GM21447 (cell line): ENCODE measurements around the gene PDHA1.

Experiments used
- ATAC-seq: cut with Tn5 transposase; IDR thresholded peaks from one replicate; pipeline ENCODE4 v1.9.1; 2021; ENCODE audit not compliant: unreplicated experiment

PDHA1 gene

GRCh38 chrX:19373351-19373891 is 29.7 kb downstream of the PDHA1 start:
- no peak for ATAC-seq

GRCh38 chrX:19375546-19375945 is 31.8 kb downstream of the PDHA1 start:
- no peak for ATAC-seq

GRCh38 chrX:19377799-19378198 is 34.1 kb downstream of the PDHA1 start:
- no peak for ATAC-seq

- no peak for ATAC-seq
Measured at GRCh38 chrX:19381326-19381725, 37.6 kb downstream of the PDHA1 start.

- ATAC-seq: no peak
Measured at GRCh38 chrX:19382555-19383145, 38.9 kb downstream of the PDHA1 start.

- ATAC-seq: no peak
Measured at GRCh38 chrX:19386679-19387078, 43.0 kb downstream of the PDHA1 start.

GRCh38 chrX:19388064-19388679 is 44.4 kb downstream of the PDHA1 start:
- ATAC-seq: no peak

GRCh38 chrX:19388741-19389140 is 45.0 kb downstream of the PDHA1 start:
- no peak for ATAC-seq

- ATAC-seq: no peak
Measured at GRCh38 chrX:19389227-19389845, 45.6 kb downstream of the PDHA1 start.

GRCh38 chrX:19392078-19392477 is 48.4 kb downstream of the PDHA1 start:
- no peak for ATAC-seq

GRCh38 chrX:19392703-19393102 is 49.0 kb downstream of the PDHA1 start:
- no peak for ATAC-seq

- no peak for ATAC-seq
Measured at GRCh38 chrX:19403696-19404095, 60.0 kb downstream of the PDHA1 start.

GRCh38 chrX:19410259-19410658 is 66.5 kb downstream of the PDHA1 start:
- ATAC-seq: no peak
